KBM-7 (cell line): Measurements from ENCODE around the gene RMI1.
A peak's percentile ranks its signal among the peaks of the same experiment; 100 is the strongest.

Experiments used
- DNase-seq: peaks from one replicate; pipeline ENCODE4 v3.0.0-alpha.2; 2015
- in situ Hi-C: fragments of 300-500 bp; cut with MboI; formaldehyde crosslinking; loops from 2 replicates; pipeline ENCODE4 v1.14.3; 2020; ENCODE audit warnings: low sequenced_read_pairs, low pct_unique_long_range_greater_than_20kb, mixed read lengths

Gene RMI1

DNA sequence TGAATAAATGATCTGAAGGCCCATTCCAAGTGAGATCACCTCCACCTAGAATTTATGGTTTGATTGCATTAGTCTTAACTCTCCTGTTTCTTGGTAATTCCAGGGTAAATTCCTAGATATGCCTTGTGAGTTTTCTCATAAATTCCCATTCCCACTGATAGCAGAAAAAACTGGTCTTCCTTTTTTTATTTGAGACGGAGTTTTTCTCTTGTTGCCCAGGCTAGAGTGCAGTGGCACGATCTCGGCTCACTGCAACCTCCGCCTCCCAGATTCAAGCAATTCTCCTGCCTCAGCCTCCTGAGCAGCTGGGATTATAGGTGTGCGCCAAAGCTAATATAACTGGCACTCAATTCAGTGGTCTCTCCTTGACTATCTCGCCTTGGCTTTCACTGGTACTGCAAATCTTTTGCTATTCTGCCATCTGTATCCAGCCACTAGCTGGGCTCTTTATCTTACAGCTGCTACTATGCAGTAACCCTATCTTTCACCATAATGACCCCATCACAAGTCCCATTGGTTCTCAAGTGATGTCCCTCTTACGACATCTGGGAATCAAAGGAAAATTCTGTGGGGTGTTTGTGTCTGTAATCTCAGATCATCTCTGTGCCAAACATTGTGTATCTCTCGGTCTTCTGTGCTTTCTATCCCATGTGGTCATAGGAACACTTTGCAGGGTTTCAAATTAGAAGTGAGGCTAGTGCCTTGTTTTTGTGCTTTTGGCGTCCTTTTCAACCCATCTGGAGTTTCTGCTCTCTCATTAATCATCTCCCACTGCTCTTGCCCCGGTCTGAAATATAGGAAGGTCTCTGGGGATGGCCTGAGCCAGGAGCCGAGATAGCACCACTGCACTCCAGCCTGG lies 15.0 kb upstream of the RMI1 start:
- peak; percentile 49 for DNase-seq
- in situ Hi-C loops = no loop called here

DNA sequence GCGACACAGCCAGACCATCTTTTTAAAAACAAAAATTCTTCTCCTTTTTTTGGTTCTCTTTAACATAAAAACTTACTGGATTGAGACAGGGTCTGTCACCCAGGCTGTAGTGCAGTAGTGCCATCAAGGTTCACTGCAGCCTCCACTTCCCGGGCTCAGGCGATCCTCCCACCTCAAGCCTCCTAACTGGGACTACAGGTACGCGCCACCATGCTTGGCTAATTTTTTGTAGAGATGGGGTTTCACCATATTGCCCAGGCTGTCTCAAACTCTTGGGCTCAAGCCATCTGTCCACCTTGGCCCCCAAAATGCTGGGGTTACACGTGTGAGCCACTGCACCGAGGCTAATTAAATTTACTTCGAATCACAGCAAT lies 14.4 kb upstream of the RMI1 start:
- in situ Hi-C loops = no loop called here
- DNase-seq = no peak

DNA sequence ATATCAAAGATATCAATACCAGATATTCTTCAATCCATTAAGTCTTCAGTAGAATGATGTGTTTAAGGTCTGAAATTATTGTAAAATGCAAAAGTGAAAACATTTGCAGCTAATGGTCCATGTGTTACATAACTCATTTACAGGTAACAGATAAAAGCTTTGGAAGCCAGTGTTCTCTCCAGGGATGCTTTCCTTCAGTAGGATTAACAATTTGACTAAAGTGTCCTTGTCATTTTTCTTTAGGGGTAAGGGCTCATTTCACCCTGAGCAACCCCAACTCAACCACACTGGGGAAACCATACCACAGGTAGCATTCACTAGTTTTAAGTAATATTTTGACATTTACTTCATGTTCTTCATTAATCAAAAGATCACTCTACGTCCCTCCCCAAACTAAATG lies 13.5 kb upstream of the RMI1 start:
- in situ Hi-C loops = no loop called here
- no peak for DNase-seq

DNA sequence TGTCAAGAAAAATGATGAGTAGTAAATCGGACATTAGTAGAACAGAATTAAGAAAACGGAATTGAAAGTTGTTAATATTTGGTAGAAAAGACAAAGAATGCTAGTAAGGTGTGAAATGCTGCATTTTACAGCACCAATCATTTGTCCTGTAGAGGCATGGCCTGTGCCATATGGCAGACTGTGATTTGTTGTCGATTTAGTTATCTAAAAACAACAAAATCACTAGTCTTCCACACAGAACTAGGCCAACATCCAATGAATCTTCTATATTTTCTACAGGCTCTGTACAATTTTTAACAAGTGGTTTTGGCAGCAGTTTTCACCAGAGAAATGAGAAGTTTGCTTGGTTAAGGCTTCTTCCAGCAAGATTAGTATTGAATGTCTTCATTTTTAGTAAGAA lies 11.0 kb upstream of the RMI1 start:
- in situ Hi-C loops = no loop called here

DNA sequence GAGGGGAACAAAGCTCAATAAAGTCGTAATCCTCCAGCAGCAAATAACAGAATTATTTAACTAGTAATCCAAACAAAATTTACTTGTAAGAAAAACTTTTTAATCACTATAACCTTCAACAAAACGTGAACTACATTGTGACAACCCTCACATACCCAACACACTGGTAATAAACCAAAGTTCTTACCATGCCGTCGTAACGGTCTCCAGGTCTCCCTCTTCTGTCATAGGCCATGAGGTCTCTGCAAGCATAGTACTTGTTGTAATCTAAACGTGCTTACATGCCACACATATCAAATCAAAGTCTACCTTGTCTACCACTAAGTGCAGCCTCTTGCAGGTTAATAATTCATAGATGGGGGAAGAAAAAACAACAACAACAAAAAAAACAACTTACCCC lies 9.1 kb upstream of the RMI1 start:
- DNase-seq = no peak
- in situ Hi-C loops = no loop called here

More for the DNA sequence above, 11.0 kb upstream of the RMI1 start:
- DNase-seq = no peak

DNA sequence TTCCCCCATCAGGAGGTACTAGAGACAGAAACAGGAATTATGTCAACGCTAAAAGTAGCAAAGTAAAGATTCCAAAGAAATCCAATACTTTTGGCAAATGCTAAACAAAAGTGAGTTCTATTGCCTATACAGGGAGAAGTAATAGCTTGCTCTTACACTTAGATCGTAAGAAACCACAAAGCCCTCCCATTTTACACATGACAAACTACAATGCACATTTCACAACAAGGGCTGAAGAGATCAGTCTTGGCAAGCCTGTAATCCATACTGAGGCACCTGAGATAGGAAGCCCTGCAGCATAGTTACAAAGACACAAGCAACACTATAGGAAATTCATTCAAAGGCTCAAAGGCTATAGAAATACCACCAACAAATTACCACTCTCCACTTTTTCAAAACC lies 8.3 kb upstream of the RMI1 start:
- peak; percentile 39 for DNase-seq

DNA sequence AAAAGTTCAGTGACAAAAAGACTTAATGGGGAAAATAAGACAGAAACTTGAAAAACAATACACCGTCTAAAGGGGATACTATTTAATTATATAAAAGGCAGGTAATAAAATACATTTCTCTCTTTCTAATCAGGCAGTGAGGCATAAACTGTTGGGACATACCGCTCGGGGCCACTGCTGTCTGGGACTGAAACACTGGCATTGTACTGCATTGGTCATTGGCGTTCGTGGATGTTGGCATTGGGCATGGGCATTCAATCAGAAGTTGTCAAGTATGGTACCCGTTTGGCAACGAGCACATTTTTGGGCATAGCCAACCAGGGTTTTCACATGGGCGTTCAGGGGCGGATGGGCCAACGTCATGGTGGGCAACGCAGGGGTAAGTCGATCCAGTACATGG lies 5.3 kb upstream of the RMI1 start:
- in situ Hi-C loops = no loop called here
- no peak for DNase-seq

More for the DNA sequence above, 8.3 kb upstream of the RMI1 start:
- in situ Hi-C loops = no loop called here

DNA sequence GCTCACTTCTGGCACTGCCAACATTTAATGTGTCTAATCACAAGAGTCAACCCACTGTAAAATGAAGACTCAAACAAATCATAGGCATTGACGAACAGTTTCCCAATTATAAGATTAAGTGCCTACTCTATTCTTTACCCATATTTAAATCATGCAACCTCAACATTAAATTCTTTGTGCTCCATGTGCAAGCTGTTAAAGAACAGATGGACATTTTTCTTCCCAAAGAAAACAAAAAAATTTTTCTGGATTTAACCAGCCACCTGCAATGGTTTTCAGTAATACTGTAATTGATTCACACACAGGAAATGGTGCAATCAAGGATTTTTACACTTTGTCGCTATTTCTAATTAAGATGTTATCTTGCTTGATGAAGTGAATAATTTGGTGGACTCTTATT lies 4.2 kb upstream of the RMI1 start:
- no peak for DNase-seq
- in situ Hi-C loops = no loop called here

DNA sequence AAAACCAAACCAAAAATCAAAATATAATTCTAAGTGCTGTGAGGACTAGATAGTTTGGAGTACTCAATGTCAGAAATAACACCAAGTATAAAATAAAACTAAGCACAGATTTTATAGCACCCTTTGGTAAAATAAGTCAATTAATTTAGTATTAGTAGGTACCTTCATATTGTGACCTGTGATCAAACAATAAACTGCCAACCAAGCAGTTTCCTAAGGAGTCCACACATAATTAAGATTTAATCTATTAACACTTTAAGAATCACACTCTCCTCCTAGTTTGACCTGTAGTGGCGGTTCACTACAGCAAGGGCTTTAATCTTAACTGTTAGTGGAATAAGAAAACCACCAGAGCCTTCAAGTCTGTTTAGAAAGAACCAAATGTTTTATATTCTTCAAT lies 3.4 kb upstream of the RMI1 start:
- in situ Hi-C loops = no loop called here
- no peak for DNase-seq

DNA sequence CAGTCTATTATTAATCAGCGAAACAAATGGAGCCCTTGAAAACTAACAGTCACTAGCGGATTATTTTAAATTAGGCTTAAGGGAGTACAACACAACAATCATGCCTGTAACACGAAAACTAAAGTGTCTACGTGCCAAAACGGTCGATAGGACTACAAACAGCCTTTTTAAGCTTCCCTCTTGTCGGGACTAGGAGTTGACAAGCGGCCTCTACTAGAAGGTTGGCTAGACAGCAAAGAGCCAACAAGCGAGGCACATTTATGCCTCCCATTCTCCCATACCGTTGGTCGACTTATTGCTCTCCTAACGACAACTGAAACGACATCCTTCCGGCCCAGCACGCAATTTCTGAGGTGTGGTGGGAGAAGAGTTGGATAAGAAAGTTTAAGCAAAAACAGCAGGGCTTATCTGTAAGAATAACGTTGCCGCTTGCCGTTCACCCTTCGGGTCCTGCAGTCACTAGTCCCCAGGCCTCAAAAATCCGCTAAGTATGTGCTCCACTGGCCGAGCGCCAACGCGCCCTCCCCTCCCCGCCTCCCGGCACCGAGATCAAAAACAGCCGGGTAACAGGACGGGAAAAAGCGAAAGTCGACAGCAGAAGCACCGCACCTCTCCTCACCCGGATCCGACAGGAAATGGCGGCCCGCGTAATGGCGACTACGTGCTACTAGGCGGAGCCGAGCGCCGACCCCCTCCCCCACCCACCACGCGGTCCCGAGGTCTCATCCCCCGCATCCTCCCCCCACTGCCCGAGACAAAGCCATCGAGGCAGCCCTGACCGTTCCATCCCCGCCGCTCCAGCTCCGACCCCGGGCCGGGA lies 1.4 kb upstream of the RMI1 start:
- in situ Hi-C loops = no loop called here
- DNase-seq = peak; percentile 72

DNA sequence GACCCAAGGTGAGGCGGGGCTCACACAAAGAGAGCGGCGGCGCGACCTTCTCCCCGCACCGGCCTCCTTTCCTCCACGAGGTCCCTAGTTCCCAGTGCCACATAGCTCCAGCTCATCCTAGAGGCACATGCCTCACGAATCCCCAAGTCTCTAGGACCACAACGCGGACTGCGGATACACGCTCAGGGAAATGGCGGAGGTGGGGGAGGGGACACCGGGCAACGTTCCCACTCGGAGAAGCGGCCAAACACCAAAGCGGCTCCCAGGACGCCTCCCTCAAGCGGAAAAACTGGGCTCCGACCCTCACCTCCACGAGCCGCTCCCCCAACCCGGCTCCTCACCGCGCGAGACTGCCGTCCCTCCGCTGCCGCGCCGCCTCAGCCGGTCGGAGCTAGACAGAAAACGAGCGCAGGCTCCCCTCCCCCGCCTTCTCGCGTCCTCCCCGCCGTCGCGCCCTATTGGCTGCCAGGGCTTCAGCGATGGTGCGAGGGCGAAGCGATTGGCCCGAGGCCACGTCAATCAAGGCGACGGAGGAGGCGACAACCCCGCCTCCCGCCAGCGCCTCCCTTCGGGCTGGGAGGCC lies 702 bp upstream of the RMI1 start, which contains the start of gene HNRNPK:
HNRNPK (minus strand) TSS at position 404 of the 583 bp plus-strand sequence. CDS start 1,963 bp downstream, outside the sequence.
- DNase-seq = peak; percentile 96
- in situ Hi-C loops = no loop called here

DNA sequence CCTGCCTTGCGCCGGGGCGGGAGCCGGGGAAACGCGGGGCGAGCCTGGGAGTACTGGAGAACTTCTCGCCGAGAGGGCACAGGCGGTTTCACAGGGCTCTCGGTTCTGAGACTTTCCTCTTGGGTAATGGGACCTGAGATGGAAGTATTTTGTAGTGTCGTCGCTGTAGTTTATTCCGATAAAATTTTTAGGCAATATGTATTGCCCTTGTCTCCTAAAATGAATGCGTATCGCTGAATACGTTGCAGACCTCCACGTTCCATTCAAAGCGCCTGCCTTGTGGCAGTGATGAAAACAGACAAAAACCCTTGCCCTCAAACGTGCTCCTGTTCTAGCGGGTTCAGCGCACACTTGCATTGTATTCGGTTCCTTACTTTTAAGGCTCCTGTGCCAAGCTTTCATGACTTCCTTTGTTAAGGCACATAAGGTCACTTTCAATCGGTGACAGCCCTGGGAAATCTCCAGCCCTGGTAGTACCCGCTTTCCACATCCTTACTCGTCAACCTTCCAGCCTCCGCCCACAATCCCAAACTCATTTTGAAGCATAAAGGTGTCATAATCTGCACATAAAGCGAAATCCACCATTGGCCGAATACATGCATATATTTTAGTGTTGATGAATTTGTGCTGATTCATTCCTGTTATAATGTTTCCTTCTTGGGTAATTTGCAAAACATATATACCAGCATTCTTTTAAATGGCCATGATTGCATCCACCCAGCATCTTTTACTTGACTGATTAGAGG lies 694 bp downstream of the RMI1 start:
- in situ Hi-C loops = no loop called here

DNA sequence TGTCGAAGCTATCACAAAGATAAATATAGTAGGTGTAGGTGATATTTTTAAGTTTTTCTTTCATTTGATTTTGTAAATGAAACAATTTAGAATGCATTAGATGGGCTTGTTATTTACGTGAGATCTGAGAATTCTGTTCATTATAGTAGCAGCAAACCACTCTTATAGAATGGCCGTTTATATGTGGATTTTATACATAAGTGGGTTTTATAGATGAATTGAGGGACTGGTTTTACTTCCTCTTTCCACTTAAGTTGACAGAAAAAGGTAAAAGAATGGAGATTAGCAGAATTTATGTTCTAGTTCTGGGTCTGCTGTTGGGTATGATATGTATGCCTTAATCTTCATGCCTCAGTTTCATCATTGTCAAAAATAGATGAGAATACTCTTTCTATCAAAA lies 5.6 kb downstream of the RMI1 start:
- DNase-seq = peak; percentile 62
- in situ Hi-C loops = no loop called here

More for the DNA sequence above, 694 bp downstream of the RMI1 start:
- DNase-seq = peak; percentile 63

DNA sequence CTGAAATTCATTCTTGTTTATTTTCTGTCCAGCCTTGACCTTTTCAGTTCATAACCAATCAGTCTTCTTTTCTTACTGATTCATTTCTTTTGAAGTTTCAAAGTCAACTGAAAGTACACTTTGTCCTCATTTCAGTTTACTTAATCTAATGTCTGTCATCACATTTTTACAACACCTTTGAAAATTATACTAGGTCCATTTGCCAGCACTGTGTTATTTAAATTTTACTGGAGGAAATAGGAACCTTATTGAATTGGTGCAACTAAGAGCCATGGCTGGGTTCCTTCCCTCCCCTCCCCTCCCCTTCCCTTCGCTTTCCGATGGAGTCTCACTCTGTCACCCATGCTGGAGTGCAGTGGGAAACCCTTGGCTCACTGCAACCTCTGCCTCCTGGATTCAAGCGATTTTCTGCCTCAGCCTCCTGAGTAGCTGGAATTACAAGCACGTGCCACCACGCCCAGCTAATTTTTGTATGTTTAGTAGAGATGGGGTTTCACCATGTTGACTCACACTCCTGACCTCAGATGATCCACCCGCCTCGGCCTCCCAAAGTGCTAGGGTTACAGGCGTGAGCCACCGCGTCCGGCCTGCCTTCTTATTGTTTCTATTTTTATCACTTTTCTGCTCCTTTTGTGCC lies 6.3 kb downstream of the RMI1 start:
- in situ Hi-C loops = no loop called here
- no peak for DNase-seq

DNA sequence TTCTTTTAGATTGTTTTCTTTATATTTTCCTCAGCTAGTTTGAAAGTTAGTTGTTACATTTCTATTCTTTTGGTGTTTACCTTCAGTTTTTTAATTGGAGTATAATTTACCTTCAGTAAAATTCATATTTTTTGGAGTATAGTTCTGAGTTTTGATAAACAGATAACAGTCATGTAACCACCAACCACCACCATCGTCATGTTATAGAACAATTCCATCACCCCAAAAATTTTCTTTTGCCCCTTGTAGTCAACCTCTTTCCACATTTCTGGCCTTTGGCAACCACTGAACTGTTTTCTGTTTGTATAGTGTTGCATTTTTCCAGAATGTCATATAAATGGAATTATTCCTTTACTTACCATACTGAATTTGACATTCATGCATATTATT lies 6.8 kb downstream of the RMI1 start:
- no peak for DNase-seq
- in situ Hi-C loops = no loop called here

DNA sequence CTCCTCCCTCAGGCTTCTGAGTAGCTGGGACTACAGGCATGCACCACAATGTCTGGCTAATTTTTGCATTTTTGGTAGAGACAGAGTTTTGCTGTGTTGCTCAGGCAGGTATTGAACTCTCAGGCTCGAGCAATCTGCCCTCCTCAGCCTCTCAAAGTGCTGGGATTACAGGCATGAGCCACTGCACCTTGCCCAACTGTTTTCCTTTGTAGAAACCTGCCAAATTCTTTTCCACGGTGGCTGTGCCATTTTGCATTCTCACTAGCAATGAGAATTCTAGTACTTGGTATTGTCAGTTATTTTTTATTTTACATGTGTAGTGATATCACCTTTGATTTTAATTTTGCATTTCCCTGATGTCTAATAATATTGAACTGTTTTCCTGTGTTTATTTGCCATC lies 7.8 kb downstream of the RMI1 start:
- DNase-seq = no peak
- in situ Hi-C loops = no loop called here

DNA sequence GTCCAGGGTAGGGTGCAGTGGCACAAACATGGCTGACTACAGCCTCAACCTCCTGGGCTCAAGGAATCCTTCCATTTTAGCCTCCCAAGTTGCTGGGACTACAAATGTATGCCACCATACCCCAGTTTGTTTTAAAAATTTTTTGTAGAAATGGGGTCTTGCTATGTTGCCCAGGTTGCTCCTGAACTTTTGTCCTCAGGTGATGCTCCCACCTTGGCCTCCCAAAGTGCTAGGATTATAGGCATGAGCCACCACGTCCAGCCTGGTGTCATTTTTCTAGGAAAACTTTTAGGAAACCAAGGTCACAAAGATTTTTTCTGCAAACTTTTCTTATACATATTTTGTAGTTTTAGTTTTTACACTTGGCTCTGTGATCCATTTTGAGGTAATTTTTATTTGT lies 10.8 kb downstream of the RMI1 start:
- in situ Hi-C loops = no loop called here
- DNase-seq = no peak

DNA sequence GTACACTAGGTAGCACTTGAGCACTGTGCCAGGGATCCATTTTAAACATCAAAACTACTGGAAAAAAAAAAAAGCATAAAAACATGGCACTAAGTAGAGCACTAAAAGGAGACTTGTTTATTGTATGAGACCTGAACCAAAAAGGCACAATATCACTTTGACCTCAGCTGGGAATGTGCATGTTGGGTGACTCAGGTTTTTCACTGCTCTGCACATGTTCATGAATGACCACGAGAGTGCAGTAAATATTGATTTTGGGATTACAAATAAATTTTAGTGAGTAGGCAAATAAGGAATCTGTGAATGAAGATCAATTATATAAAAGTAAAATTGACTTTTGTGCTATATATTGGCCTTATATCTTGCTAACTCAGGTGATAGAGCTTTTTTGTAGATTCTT lies 11.8 kb downstream of the RMI1 start:
- no peak for DNase-seq
- in situ Hi-C loops = no loop called here

DNA sequence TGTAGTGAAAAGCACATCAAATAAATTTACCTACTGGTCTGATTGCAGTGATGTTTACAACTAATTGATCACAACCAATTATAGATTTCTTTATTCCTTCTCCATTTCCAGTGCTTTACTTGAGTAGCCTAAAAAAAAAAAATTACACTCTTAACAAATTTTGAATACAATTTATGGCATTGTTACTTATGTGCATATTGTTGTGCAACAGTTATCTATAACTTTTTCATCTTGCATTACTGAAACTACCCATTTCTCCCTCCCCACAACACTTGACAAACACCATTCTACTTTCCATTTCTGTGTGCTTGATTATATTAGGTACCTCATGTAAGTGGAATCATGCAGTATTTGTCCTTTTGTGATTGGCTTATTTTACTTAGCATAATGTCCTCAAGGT lies 12.3 kb downstream of the RMI1 start:
- DNase-seq = no peak
- in situ Hi-C loops = no loop called here
